ENCODE measurements around the gene PLA1A.

PLA1A gene

DNA sequence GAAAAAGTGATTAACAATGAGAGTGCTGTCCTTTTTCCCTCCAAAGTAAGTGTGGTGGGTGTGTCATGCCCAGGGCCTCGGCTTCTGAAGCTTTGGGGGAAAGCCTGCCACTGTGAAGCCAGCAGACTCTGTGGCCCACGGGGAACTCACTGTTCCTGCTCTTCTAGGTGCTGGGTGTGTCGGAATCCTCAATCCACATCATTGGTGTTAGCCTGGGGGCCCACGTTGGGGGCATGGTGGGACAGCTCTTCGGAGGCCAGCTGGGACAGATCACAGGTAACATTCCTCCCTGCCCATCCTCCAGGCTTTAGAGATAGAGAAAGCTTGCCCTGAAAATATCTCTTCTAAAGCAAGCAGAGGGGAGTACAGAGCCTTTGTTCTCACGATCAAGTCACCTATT, 11.6 kb downstream of the PLA1A start:
- no peak for DNase-seq

- DNase-seq, result no peak
These were observed 14.0 kb downstream of the PLA1A start for GRCh38 chr3:119611664-119612063.

DNA sequence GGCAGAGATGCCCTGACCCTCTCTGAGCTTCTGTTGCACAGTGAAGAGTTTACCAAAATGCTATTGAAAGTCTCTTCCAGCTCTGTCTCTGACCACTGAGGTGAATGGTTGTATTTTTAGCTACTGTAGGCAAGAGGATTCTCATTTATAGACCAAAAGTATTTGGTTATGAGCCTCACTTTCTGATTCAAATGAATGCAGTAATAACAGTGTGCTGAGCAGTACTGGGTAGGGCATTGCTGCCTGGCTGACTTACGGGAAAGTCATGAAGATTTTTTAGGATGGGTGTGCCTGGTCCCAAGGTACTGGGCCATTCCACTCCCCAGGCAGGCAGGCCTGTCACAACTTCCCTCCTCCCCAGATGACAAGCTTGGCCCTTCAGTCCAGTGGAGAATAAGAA, 15.5 kb downstream of the PLA1A start:
- DNase-seq, result no peak

- DNase-seq, result no peak
These were observed 16.2 kb downstream of the PLA1A start for GRCh38 chr3:119613872-119614271.

- DNase-seq, result no peak
These were observed 18.4 kb downstream of the PLA1A start for GRCh38 chr3:119616056-119616455.

DNA sequence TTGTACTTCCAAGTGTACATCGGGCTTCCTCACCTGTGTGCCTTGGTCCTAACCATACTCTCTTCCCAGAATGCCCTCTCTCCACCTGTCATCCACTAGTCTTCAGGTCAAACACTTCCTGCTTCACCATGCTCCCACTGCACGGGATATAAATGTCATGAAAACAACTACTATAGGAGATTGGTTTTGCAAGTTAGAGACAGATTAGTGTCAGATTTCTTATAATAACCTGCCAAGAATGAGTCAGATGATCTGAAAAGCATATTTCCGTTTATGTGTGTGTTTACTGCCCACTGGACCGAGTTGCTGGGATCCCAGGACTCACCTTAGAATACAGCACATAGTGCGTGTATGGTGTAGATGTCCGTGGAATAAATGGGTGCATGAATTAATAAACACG, 21.4 kb downstream of the PLA1A start:
- no peak for DNase-seq

DNA sequence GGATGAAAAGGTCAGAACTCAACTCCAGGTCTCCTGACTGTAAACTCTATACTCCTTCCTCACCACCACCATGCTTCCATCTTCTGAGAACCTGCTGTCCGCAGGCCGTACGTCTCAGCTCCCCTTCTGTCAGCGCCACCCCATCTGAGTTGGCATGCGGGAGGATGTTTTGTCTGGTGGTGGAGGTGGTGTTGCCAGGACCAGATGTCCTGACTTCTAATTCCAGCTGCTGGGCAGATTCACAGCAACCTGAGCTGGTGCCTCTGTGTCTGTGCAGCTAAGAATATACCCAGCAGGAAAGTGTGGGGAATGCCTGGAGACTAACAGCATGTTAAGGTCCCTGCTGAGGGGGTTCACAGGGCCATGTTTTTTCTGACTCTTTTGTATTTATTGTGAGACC, 23.2 kb downstream of the PLA1A start:
- DNase-seq, result no peak

DNA sequence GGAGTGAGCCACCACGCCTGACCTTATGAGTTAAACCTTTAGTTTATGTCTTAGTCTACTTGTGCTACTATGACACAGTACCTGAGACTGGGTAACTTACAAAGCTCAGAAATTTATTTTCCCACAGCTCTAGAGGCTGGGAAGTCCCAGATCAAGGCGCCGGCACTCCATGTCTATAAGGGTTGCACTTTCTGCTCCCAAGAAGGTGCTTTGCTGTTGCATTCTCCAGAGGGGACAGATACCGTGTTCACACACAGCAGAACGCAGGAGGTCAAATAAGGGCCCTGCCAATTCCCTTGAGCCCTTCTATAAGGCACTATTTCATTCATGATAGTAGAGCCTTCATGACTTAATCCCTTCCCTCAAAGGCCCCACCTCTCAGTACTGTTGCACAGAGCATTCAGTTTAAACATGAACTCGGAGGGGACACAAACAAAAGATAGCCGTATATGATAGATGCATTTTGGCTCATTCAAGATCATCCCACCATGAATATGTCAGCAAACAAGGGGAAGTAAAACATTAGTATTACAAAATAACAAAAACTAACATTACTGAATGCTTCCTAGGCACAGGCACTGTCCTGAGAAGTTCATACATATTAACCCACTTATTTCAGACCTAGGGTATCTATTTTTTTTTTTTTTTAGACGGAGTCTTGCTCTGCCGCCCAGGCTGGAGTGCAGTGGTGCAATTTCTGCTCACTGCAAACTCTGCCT, 26.5 kb downstream of the PLA1A start:
- no peak for DNase-seq

DNA sequence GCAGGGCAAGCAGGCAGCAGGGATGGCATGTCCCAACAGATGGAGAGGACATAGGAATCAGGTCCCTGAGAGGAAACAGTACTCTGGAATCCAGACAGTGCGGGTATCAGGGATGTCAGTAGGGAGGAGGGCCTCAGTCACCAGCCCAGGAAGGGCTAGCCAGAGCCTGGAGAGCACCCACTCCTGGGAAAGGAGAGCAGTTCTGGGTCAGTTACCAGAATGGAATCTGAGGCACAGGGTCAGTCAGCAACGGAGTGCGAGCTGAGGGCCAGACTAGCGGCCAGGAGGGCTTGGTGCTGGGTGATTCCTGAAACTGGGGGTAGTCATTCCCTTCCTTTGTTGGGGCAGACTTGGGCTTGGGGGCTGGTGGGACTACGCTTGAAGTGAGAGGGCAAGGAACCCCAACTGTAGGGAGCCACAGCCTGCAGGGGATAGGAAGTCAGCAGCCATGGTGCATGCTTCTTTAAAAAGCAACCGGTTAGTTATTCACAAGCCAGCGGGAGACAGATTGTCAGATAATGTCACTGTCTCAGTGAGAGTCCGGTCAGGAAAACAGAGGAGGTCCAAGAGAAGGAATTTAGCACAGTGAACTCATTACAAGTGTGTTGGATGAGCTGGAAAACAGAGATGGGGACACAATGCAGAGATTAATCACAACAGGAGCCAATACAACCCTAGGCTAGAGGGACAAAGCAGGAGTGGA, 27.9 kb downstream of the PLA1A start:
- no peak for DNase-seq

- DNase-seq, result no peak
These were observed 28.5 kb downstream of the PLA1A start for GRCh38 chr3:119626196-119626595.

DNA sequence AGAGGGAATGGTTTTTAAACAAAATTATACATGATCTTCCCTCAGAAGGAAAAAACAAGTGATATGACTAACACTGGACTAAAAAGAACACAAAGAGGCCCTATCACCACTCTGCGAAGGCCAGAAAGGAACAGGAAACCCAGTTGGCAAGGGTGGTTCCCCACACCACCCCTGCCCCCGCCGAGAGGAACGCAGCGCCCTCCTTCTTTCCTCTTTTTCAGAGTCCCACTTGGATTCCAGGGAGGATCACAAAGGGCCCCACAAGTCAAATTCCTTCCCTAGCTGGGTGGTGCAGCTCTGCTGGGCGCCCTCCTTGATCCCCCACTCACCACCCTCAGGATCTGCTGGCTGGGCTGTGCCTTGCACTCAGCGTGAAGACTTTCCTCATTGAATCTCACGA, 29.8 kb downstream of the PLA1A start:
- no peak for DNase-seq

GRCh38 chr3:119628390-119628789, 30.7 kb downstream of the PLA1A start:
- no peak for DNase-seq

- DNase-seq, result no peak
These were observed 31.2 kb downstream of the PLA1A start for GRCh38 chr3:119628816-119629445.

- DNase-seq, result no peak
These were observed 32.6 kb downstream of the PLA1A start for GRCh38 chr3:119630128-119630879.

DNA sequence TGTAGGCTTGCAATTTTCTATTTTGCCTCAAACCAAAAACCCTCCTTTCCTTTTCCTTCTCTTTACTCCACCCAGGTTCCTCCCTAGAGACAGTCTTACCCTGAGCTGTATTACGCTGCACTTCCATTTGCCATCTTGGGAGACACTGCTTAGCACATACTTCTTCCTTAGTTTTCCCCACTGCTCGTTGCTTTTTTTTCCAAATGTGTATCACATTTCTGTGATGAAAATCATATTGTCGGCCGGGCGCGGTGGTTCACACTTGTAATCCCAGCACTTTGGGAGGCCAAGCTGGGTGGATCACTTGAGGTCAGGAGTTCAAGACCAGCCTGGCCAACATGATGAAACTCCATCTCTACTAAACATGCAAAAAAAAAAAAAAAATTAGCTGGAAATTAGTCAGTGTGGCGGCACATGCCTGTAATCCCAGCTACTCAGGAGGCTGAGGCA, 33.2 kb downstream of the PLA1A start:
- DNase-seq, result no peak

GRCh38 chr3:119631516-119631915, 33.8 kb downstream of the PLA1A start:
- DNase-seq, result no peak

DNA sequence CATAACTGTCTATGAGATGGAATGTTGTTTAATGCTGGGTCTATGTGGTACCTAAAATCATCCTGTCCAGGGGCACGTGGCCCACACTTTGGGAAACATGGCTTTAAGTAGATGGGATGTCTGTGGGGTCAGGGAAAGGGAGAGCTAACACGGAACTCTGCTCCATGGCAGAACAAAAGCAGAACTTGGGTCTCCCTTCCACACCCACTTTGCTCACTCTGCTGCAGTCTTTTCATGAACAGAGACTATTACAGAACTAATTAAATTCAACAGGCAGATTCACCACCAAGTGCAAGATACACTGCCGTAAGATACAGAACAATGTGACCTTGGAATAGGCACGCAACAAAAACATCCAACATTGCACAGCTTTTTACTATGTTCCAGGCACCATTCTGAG, 34.5 kb downstream of the PLA1A start:
- no peak for DNase-seq

DNA sequence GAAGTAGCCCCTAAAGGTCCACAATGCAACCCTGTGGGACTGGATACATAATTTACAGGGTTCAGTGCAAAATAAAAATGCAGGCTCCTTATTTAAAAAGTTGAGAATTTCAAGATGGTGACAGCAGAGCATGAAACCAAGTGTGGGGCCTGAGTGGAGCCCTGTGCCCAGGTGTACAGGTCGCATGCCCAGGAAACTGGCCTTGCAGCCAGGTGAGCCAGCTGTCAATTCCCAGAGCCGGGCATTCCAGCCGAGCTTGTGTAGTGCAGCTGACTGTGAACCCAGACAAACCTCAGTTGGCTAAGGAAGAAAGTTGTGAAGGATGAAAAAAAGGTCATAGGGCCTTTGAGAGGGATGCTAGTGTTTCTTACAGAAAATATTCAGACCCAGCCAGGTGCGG, 35.1 kb downstream of the PLA1A start:
- no peak for DNase-seq

DNA sequence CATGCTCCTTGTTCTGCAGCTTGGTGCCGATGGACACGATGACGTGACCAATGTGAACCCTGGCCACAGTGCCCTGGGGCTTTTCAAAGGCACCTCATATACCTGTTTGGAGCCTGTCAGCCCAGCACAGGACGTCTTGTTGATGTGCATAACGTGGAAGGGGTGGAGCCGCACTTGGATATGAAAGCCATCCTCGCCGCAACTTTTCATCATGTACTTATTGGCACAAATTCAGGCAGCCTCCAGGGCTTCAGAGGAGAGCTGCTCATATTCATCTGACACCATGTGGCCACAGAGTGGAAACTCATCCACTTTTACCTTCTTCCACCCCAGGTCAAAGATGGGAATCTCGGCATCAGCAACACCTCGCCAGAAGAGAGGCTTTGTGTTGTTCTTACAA, 38.0 kb downstream of the PLA1A start:
- DNase-seq, result no peak

DNA sequence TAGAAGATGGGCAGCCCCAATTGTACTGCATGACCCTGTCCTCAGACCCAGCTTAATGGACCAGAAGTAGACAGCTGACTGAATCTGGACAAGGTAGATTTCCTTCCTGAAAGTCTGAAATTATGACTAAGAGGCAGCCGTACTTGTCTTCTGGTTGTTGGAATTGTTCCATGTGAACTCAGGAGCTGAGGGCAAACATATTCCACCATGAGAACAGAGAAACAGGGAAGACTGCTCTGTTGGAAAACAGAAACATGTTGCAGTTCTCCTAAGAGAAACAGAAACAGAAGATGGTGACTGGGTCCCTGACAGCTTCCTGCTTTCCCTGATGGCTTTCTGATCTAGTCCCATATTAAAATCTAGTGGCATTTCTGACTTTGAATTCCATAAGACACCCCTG, 38.6 kb downstream of the PLA1A start:
- DNase-seq, result no peak

- DNase-seq, result no peak
These were observed 39.4 kb downstream of the PLA1A start for GRCh38 chr3:119636891-119637611.

DNA sequence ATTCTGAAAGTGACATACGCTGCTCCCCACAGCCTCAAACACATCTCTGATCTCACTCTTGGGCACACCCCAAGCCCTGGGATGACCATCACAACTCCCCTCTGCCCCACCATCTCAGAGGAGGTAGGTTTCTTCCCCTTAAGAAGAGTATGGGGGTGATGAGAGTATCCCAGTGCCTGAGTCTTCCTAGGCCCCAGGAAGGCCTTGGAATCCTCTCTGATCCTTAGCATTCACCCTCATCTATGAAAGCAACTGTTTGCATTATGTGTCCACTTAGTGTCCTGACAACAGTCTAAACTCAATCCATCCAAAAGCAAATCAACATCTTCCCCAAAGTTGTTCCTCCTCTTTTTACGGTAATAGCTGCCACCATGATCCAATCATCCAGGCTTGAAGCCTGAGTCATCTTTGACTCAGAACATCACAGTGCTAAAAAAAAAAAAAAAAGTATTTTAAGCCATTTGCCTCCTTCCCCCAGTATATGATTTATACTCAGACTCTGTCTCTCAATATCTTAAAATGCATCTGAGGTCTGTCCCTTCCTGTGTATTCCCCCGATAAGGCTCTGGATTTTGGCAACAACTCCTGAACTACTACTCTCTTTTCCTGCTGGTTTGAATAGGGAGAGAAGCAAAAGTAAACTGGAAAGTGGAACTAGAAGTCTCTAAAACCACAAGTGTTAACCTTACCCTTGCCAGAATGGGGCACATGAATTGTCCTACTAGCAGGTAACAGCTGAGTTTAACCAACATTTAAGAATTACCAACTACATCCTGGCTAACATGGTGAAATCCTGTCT, 40.2 kb downstream of the PLA1A start:
- no peak for DNase-seq
